ENCODE measurements around the gene RHOB.

DNA sequence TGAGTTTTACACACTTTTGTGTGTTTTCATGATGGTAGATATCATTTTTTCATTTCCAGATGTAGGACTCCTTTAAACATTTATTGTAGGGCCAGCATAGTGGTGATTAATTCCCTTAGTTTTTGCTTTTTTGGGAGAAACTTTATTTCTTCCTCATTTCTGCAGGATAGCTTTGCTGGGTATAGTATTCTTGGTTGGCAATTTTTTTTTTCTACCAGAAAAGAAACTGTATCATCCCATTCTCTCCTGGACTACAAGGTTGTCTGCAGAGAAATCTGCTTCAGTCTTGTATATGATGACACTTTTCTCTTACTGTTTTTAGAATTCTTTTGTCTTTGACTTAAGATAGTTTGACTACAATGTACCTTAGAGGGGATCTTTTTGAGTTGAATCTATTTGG is 37.8 kb upstream of the RHOB start:
- TF ChIP-seq, protein P1, sequence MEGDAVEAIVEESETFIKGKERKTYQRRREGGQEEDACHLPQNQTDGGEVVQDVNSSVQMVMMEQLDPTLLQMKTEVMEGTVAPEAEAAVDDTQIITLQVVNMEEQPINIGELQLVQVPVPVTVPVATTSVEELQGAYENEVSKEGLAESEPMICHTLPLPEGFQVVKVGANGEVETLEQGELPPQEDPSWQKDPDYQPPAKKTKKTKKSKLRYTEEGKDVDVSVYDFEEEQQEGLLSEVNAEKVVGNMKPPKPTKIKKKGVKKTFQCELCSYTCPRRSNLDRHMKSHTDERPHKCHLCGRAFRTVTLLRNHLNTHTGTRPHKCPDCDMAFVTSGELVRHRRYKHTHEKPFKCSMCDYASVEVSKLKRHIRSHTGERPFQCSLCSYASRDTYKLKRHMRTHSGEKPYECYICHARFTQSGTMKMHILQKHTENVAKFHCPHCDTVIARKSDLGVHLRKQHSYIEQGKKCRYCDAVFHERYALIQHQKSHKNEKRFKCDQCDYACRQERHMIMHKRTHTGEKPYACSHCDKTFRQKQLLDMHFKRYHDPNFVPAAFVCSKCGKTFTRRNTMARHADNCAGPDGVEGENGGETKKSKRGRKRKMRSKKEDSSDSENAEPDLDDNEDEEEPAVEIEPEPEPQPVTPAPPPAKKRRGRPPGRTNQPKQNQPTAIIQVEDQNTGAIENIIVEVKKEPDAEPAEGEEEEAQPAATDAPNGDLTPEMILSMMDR (IDR thresholded peaks at IDR 0.05): no peak
- TF ChIP-seq POLR2AphosphoS5 (IDR thresholded peaks at IDR 0.05; ENCODE audit: insufficient read depth in 1 of 2, low read depth in 1 of 2) (no peak), POLR2A (IDR thresholded peaks at IDR 0.05) (no peak)
